SK-N-SH (cell line): Measurements from ENCODE around the gene KRTAP29-1. TPM values are rescaled to one million over a fixed set of nuclear protein-coding genes. Genes with fewer than 3 reads are reported as not detected.
"Not testable (repeated sequence)": the region's sequence is repeated elsewhere in the genome, so short reads cannot be mapped to it uniquely, and the experiment has no call there.

Experiments
- CTCF ChIA-PET: fragments of 300-600, 350-600 bp; formaldehyde crosslinking; extraction: SDS; loops from one replicate; lab custom pipeline; 2021; lab: Yijun Ruan, JAX
- POLR2A ChIA-PET: fragments of 350-600 bp; sonication (Branson Sonifier 250); formaldehyde crosslinking; extraction: SDS; loops from one replicate; lab custom pipeline; 2020; ENCODE audit warnings: antibody characterized with exemption, inconsistent platforms; lab: Yijun Ruan, JAX
- DNase-seq: peaks from one replicate; pipeline ENCODE4 v3.0.0; 2012
- H2AFZ ChIP-seq: fragments of 200-600 bp; sonication (generic); 2 replicates; pipeline ENCODE4 v1.8.1; 2016; ENCODE audit warnings: antibody characterized with exemption, mild to moderate bottlenecking, low read depth
- H3F3A ChIP-seq: fragments of 200-600 bp; sonication (generic); replicated peaks from 2 replicates; pipeline ENCODE3; 2016; ENCODE audit warnings: antibody characterized with exemption, mild to moderate bottlenecking; ENCODE audit not compliant: insufficient read depth
- H3K27ac ChIP-seq, 2 experiments: fragments of 200-500 bp in 1 of 2; fragments of 200-600 bp in 1 of 2; sonication (Bioruptor generic) in 1 of 2; sonication (generic), shearing (Covaris generic) in 1 of 2; 2 replicates each; pipeline versions ENCODE4 v1.5.1 to v1.6.1; 2014 to 2016; ENCODE audit warnings: low read depth in 2 of 2, inconsistent platforms in 1 of 2, low read length in 1 of 2, mild to moderate bottlenecking in 1 of 2, mixed read lengths in 1 of 2
- H3K27me3 ChIP-seq: fragments of 200-600 bp; sonication (generic), shearing (Covaris generic); 2 replicates; pipeline ENCODE4 v1.6.1; 2016; ENCODE audit warnings: mixed run types; ENCODE audit not compliant: insufficient read depth
- H3K36me3 ChIP-seq, 2 experiments: fragments of 200-500 bp in 1 of 2; fragments of 200-600 bp in 1 of 2; sonication (Bioruptor generic) in 1 of 2; sonication (generic) in 1 of 2; replicated peaks in 1 of 2; 2 replicates each; pipeline versions ENCODE3 to v1.5.1; 2014 to 2016; ENCODE audit warnings: low read length in 1 of 2, mild to moderate bottlenecking in 1 of 2; ENCODE audit not compliant: insufficient read depth in 2 of 2, control insufficient read depth in 1 of 2
- H3K4me1 ChIP-seq, 2 experiments: fragments of 200-500 bp in 1 of 2; fragments of 200-600 bp in 1 of 2; sonication (Bioruptor generic) in 1 of 2; sonication (generic), shearing (Covaris generic) in 1 of 2; 2 replicates each; pipeline versions ENCODE4 v1.5.1 to v1.6.1; 2014 to 2016; ENCODE audit warnings: low read depth in 1 of 2, low read length in 1 of 2, mixed run types in 1 of 2; ENCODE audit not compliant: insufficient read depth in 2 of 2, control insufficient read depth in 1 of 2
- H3K4me2 ChIP-seq: fragments of 200-600 bp; sonication (generic), shearing (Covaris generic); 2 replicates; pipeline ENCODE4 v1.6.1; 2017; ENCODE audit warnings: mixed run types
- H3K4me3 ChIP-seq, 2 experiments: fragments of 200-500 bp in 1 of 2; fragments of 200-600 bp in 1 of 2; sonication (Bioruptor generic) in 1 of 2; sonication (generic), shearing (Covaris generic) in 1 of 2; 2 replicates each; pipeline versions ENCODE4 v1.5.1 to v1.8.1; 2014 to 2016; ENCODE audit warnings: low read depth in 2 of 2, inconsistent platforms in 1 of 2, low read length in 1 of 2, mild to moderate bottlenecking in 1 of 2, mixed read lengths in 1 of 2, moderate library complexity in 1 of 2
- H3K79me2 ChIP-seq: fragments of 200-600 bp; sonication (generic); 2 replicates; pipeline ENCODE4 v1.8.1; 2017; ENCODE audit warnings: mild to moderate bottlenecking; ENCODE audit not compliant: insufficient read depth
- H3K9ac ChIP-seq: fragments of 200-600 bp; sonication (generic); 2 replicates; pipeline ENCODE4 v1.6.1; 2017; ENCODE audit warnings: mixed run types
- H3K9me2 ChIP-seq: fragments of 200-600 bp; sonication (generic); 2 replicates; pipeline ENCODE4 v1.6.1; 2017; ENCODE audit warnings: mixed run types
- H3K9me3 ChIP-seq: fragments of 200-600 bp; sonication (generic); 2 replicates; pipeline ENCODE4 v1.6.1; 2017; ENCODE audit warnings: mixed run types, mild to moderate bottlenecking, moderate library complexity
- H4K20me1 ChIP-seq: fragments of 200-600 bp; sonication (generic); 2 replicates; pipeline ENCODE4 v1.6.1; 2017; ENCODE audit warnings: mild to moderate bottlenecking, mixed run types; ENCODE audit not compliant: insufficient read depth
- EP300 ChIP-seq, 2 experiments: IDR thresholded peaks; 2 replicates each; pipeline versions ENCODE4 v1.4.0 to v1.6.1; 2012; ENCODE audit warnings: borderline replicate concordance in 1 of 2, low read depth in 1 of 2, low read length in 1 of 2
- FOXJ3 ChIP-seq: sonication (generic); formaldehyde crosslinking; IDR thresholded peaks from 2 replicates; pipeline ENCODE4 v1.5.1; 2020; ENCODE audit warnings: mild to moderate bottlenecking, missing genetic modification reagents
- FOXM1 ChIP-seq: IDR thresholded peaks from 2 replicates; pipeline ENCODE4 v1.4.0; 2012; ENCODE audit warnings: low read depth, mild to moderate bottlenecking
- GABPA ChIP-seq: IDR thresholded peaks from 2 replicates; pipeline ENCODE4 v1.4.0; 2012; ENCODE audit warnings: low read depth, mild to moderate bottlenecking
- IRF3 ChIP-seq: fragments of 150-350 bp; IDR thresholded peaks from 2 replicates; pipeline ENCODE4 v1.6.1; 2016; ENCODE audit warnings: mild to moderate bottlenecking, low read depth, low read length
- RAD21 ChIP-seq: IDR thresholded peaks from 2 replicates; pipeline ENCODE4 v1.6.1; 2012; ENCODE audit warnings: mild to moderate bottlenecking, low read length
- REST ChIP-seq: IDR thresholded peaks from 2 replicates; pipeline ENCODE4 v1.6.1; 2012; ENCODE audit warnings: mild to moderate bottlenecking, low read depth, low read length, moderate library complexity
- RFX5 ChIP-seq: IDR thresholded peaks from 2 replicates; pipeline ENCODE4 v1.6.1; 2012; ENCODE audit warnings: mild to moderate bottlenecking, improper control_type of control experiment, low read length
- SIN3A ChIP-seq: IDR thresholded peaks from 2 replicates; pipeline ENCODE4 v1.6.1; 2012; ENCODE audit warnings: low read depth, mild to moderate bottlenecking, low read length, moderate library complexity, borderline replicate concordance
- SMC3 ChIP-seq: IDR thresholded peaks from 2 replicates; pipeline ENCODE4 v1.6.1; 2012; ENCODE audit warnings: low read depth, low read length, improper control_type of control experiment
- TAF1 ChIP-seq: IDR thresholded peaks from 2 replicates; pipeline ENCODE4 v1.6.1; 2012; ENCODE audit warnings: low read depth, mild to moderate bottlenecking, low read length, moderate library complexity, borderline replicate concordance
- TCF12 ChIP-seq: IDR thresholded peaks from 2 replicates; pipeline ENCODE4 v1.4.0; 2012
- TEAD4 ChIP-seq: IDR thresholded peaks from 2 replicates; pipeline ENCODE4 v1.4.0; 2012; ENCODE audit warnings: mild to moderate bottlenecking, borderline replicate concordance; ENCODE audit not compliant: insufficient read depth
- USF1 ChIP-seq: IDR thresholded peaks from 2 replicates; pipeline ENCODE4 v1.4.0; 2012; ENCODE audit warnings: low read depth, borderline replicate concordance
- YY1 ChIP-seq: IDR thresholded peaks from 2 replicates; pipeline ENCODE4 v1.4.0; 2012; ENCODE audit warnings: low read depth, mild to moderate bottlenecking
- WGBS: methylation state at CpG from one replicate; pipeline ENCODE4 v1.1.6; 2017; ENCODE audit warnings: low lambda C conversion rate; 5-methylcytosine and 5-hydroxymethylcytosine counted together
- polyA plus RNA-seq, 3 experiments: library from polyadenylated mRNA; depleted of rRNA; stranded (reverse); fragments of >200 nt; gene quantifications; 2 replicates each; pipeline ENCODE4 v1.2.3, GENCODE V29; 2012
- TF ChIP-seq, protein P1 (sequence below): fragments of 150-350 bp; IDR thresholded peaks from 2 replicates; pipeline ENCODE4 v1.6.1; 2017; ENCODE audit warnings: antibody characterized with exemption, low read length, low read depth, borderline replicate concordance
- TF ChIP-seq, protein P2 (sequence below): IDR thresholded peaks from 2 replicates; pipeline ENCODE4 v1.4.0; 2012; ENCODE audit warnings: low read depth

KRTAP29-1 gene
- polyA plus RNA-seq, 1 of the 3 experiments (the other 2 are of a cell fraction) = not detected

DNA sequence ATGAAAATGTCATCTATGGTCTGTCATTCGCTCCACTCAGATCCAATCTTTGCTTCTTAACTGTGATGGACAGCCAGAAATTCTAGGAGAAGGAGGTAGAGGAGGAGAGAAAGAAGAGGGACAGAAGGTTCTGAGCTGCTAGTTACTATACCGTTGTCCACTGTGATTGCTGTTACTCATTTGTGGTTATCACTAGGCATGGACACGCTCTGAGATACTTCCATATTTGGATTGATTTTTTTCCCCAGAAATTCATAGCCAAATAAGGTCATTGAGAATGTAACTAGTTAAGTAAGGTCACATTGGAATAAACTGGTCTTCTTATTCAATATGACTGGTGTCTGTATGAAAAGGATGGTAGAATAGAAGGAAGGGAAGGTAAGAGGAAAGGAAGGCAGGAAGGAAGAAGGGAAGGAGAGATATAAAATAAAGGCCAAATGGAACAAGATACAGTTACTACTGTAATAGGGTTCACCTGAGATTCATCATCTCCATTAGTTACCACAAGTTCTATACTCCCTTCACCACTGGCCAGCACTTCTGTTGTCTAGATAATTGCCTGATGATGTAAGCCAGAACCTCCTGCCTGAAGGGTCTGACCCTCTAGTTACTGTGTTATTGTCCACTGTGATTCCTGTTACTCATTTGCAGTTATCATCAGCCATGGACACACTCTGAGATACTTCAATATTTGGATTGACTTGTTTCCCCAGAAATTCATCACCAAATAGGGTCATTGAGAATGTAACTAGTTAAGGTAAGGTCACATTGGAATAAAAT, 24.3 kb downstream of the KRTAP29-1 start:
- no peak for DNase-seq
- 11% methylated on average over 3 of the region's 3 CpGs for WGBS
- H3F3A ChIP-seq = no peaks in the 10 kb centered on the region
- H4K20me1 ChIP-seq = no peaks in the 10 kb centered on the region
- ChIA-PET CTCF (no interaction called here), POLR2A (no interaction called here)
- no peak overlapping the region for H3K27ac ChIP-seq
- TF ChIP-seq GABPA = no peak
- no peak for TF ChIP-seq REST
- TF ChIP-seq TEAD4 = no peak
- no peak for TF ChIP-seq TAF1
- no peak for TF ChIP-seq RFX5
- no peak for TF ChIP-seq SIN3A
- TF ChIP-seq USF1 = no peak
- TF ChIP-seq RAD21 = no peak
- TF ChIP-seq EP300 (IDR thresholded peaks at IDR 0.05; ENCODE audit: borderline replicate concordance in 1 of 2, low read depth in 1 of 2, low read length in 1 of 2) = no peak
- no peak for TF ChIP-seq IRF3
- TF ChIP-seq, protein P1, sequence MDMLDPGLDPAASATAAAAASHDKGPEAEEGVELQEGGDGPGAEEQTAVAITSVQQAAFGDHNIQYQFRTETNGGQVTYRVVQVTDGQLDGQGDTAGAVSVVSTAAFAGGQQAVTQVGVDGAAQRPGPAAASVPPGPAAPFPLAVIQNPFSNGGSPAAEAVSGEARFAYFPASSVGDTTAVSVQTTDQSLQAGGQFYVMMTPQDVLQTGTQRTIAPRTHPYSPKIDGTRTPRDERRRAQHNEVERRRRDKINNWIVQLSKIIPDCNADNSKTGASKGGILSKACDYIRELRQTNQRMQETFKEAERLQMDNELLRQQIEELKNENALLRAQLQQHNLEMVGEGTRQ = no peak
- TF ChIP-seq SMC3 = no peak
- no peak for TF ChIP-seq FOXM1
- no peak for TF ChIP-seq TCF12
- TF ChIP-seq, protein P2, sequence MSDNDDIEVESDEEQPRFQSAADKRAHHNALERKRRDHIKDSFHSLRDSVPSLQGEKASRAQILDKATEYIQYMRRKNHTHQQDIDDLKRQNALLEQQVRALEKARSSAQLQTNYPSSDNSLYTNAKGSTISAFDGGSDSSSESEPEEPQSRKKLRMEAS = no peak
- no peak for TF ChIP-seq FOXJ3
- no peak for TF ChIP-seq YY1
- no peak overlapping the region for H3K4me3 ChIP-seq
- H2AFZ ChIP-seq = no peak overlapping the region
- no peaks in the 10 kb centered on the region for H3K27me3 ChIP-seq
- H3K9me2 ChIP-seq = no peaks in the 10 kb centered on the region
- H3K79me2 ChIP-seq = no peaks in the 10 kb centered on the region
- no peak overlapping the region for H3K4me2 ChIP-seq
- H3K9me3 ChIP-seq = no peaks in the 10 kb centered on the region
- H3K4me1 ChIP-seq = no peaks in the 10 kb centered on the region
- no peaks in the 10 kb centered on the region for H3K36me3 ChIP-seq
- H3K9ac ChIP-seq = no peak overlapping the region

- POLR2A ChIA-PET, H3K9me2 ChIP-seq, H3K9me3 ChIP-seq, CTCF ChIA-PET, DNase-seq, H3K4me3 ChIP-seq, H3K27ac ChIP-seq, H3K27me3 ChIP-seq, H3K79me2 ChIP-seq, H3K9ac ChIP-seq, H2AFZ ChIP-seq, H3K4me2 ChIP-seq, H3K36me3 ChIP-seq, H4K20me1 ChIP-seq, H3F3A ChIP-seq, H3K4me1 ChIP-seq: not testable (repeated sequence)
- WGBS = no CpG with 5 or more reads among the region's 3 CpGs
These were observed 26.9 kb downstream of the KRTAP29-1 start, which contains the start of gene KRTAP9-7 for GRCh38 chr17:41275648-41276190. TSS of gene KRTAP9-7 (plus strand) at chr17:41275698. CDS start at chr17:41275698, 0 bp downstream.
